Activated CD4-positive, alpha-beta T cell treated with anti-CD3 and anti-CD28 coated beads for 1 hour (primary cell): Measurements from ENCODE around the gene FOXO1.

Experiments used
- DNase-seq: peaks from one replicate; pipeline ENCODE4 v3.0.0-alpha.2; 2020

The FOXO1 gene

GRCh38 chr13:40665126-40666044, 1.1 kb downstream of the FOXO1 start:
- DNase-seq = peak; percentile 33

GRCh38 chr13:40664350-40665125, 1.9 kb downstream of the FOXO1 start:
- peak; percentile 30 for DNase-seq

- DNase-seq = peak; percentile 49
Measured at GRCh38 chr13:40664100-40664349, 2.4 kb downstream of the FOXO1 start.

GRCh38 chr13:40662866-40663265, 3.6 kb downstream of the FOXO1 start:
- no peak for DNase-seq

GRCh38 chr13:40661875-40662665, 4.4 kb downstream of the FOXO1 start:
- no peak for DNase-seq

- DNase-seq = no peak
Measured at GRCh38 chr13:40660692-40661091, 5.7 kb downstream of the FOXO1 start.

GRCh38 chr13:40660141-40660664, 6.2 kb downstream of the FOXO1 start:
- DNase-seq = no peak

- no peak for DNase-seq
Measured at GRCh38 chr13:40657951-40658350, 8.5 kb downstream of the FOXO1 start.

- DNase-seq = no peak
Measured at GRCh38 chr13:40657307-40657706, 9.1 kb downstream of the FOXO1 start.

- DNase-seq = no peak
Measured at GRCh38 chr13:40656358-40656757, 10.1 kb downstream of the FOXO1 start.

- DNase-seq = no peak
Measured at GRCh38 chr13:40653527-40654318, 12.7 kb downstream of the FOXO1 start.

GRCh38 chr13:40652588-40652940, 13.9 kb downstream of the FOXO1 start:
- no peak for DNase-seq

- no peak for DNase-seq
Measured at GRCh38 chr13:40651866-40652587, 14.4 kb downstream of the FOXO1 start.

- DNase-seq = no peak
Measured at GRCh38 chr13:40648841-40649240, 17.6 kb downstream of the FOXO1 start.

GRCh38 chr13:40648040-40648439, 18.4 kb downstream of the FOXO1 start:
- DNase-seq = no peak

- DNase-seq = no peak
Measured at GRCh38 chr13:40644838-40645604, 21.4 kb downstream of the FOXO1 start.

GRCh38 chr13:40640845-40641458, 25.5 kb downstream of the FOXO1 start:
- no peak for DNase-seq

- no peak for DNase-seq
Measured at GRCh38 chr13:40640202-40640601, 26.2 kb downstream of the FOXO1 start.

- DNase-seq = no peak
Measured at GRCh38 chr13:40639221-40639681, 27.2 kb downstream of the FOXO1 start.

GRCh38 chr13:40637643-40638042, 28.8 kb downstream of the FOXO1 start:
- DNase-seq = no peak
